NK-92 (cell line): Measurements from ENCODE around the gene TIMM17B.

Experiments
- DNase-seq: peaks from one replicate; lab custom pipeline; 2025; ENCODE audit not compliant: unreplicated experiment; lab: John Stamatoyannopoulos, UW

The TIMM17B gene

GRCh38 chrX:48897625-48898306, at the start of gene TIMM17B, which contains the start of gene PQBP1:
TSS of gene TIMM17B (minus strand) at chrX:48897768. CDS start at chrX:48897749, 19 bp downstream.
TSS of gene PQBP1 (plus strand) at chrX:48897930. CDS start at chrX:48898510, 580 bp downstream.
- DNase-seq = peak; percentile 24

DNA sequence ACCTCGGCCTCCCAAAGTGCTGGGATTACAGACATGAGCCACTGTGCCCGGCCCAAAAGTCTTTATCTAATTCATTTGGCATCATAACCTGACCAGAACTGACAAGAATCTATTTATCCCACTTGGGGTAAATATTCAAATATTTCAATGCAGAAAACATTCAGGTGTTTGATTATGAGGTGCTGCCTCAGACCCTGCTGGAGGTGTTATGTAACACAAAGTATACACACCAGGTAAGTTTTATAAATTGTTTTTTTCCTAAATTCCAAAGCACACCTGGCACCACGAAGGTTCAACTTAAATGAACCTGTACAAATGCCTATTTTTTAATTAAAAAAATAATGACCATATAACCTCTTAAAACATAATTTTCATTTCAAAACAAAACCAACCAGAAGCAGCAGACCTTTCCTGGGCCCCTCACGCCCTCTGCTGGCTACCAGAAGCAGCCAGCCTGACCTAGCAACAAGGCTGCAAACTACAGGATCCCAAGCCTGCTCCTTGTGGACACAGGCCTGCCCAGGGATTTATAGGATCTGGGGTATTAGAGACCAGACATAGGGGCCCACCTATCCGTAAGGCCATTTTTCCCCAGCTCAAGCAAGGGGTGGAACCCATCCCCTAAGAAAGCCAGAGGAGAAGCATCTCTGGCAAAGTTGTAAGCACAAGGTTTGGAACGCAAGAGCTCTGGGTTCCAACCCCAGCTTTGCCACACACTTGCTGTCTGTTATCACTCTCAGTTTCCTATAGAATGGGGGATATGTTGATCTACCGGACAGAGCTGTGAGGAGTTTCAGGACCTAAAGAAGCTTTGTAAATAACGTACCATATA, 48.2 kb upstream of the TIMM17B start:
- DNase-seq = no peak

DNA sequence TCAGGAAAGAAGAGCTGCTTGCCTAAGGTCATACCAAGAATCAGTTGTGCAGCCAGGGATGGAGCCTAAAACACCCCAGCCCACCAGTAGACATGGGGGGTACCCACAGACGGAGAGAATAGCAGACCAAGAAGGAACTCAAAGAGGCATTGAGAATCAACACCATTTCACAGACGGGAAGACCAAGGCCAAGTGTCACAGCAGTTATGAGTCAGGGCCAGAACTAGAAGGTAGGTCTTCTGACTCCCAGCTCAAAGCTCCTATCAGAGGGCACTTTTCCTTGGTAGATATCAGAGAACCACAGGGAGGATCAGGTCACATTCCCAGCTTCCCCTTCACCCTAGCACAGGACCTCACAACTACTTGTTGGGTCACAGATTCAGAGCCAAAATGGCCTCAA, 45.3 kb upstream of the TIMM17B start:
- no peak for DNase-seq

GRCh38 chrX:48940404-48940955, 42.9 kb upstream of the TIMM17B start:
- no peak for DNase-seq

- no peak for DNase-seq
Measured at GRCh38 chrX:48939524-48940228, 42.1 kb upstream of the TIMM17B start.

DNA sequence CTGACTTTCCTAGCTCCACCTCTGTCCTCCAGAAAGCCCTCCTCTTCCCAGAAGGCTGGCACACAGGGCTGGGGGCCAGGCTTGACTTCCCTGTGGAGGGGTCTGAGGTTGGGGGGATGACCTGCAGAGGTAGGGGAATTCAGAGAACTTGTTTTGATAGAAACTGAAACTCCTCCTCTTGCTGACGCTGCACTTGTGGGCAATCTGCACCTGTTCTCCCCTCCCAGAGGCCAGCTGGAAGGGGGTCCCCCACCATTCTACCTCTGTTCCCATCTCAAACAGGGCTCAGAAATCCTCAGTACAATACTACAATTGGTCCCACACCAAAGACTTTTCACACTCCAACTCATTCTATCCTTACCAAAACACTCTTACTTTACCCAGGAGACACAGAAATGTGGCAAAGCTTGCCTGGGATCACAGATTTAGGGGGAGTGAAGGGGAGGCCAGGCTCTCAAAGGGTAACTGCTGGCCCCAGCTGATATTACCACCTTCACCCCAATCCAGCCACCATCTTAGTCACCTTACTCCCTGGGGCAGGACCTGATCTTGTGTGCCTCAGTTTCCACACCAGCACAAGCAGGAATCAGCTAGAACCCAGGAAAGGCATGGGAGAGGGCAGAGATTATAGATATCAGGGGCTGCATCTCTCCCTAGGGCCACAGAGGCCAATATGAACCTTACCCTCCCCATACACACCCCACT, 41.3 kb upstream of the TIMM17B start:
- peak; percentile 2 for DNase-seq

DNA sequence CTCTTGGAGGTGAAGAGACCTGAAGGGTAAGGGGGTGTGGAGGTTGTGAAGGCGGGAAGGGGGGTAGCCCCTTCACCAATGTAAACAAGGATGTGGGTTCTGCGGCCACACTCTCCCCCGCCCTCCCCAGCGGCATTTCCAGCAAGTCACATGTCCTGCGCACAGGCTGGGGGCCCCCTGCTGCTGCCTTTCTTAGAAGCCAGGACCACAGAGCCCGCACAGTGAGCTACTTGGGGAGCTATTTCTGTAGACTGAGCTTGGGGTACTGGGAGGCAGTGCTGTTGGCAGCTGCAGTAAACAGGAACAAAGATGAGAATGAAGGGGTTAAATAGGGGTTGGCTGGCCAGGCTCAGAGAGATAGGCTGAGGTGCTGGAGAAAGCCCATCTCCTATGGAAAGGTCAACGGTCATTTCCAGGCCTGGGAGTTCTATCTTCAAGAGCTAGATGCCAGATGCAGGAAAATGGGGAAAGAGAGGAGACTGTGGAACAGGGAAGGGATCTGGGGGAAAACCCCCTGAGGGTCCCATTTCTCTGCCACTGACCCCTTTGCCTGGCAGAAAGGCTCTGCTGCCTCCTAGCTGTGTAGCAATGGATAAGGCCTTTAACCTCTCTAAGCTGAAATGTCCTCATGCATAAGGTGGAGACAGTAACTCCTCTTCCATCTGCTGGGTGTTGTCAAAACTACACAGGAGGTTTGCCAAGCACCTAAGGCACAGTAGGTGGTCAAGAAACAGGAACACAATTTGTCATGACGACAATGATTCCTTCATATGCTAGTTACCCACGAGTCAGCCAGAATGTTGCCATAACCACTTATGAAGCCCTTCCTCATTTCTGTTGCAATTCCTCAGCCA, 39.7 kb upstream of the TIMM17B start:
- DNase-seq = peak; percentile 22

- no peak for DNase-seq
Measured at GRCh38 chrX:48936429-48937053, 39.0 kb upstream of the TIMM17B start.

DNA sequence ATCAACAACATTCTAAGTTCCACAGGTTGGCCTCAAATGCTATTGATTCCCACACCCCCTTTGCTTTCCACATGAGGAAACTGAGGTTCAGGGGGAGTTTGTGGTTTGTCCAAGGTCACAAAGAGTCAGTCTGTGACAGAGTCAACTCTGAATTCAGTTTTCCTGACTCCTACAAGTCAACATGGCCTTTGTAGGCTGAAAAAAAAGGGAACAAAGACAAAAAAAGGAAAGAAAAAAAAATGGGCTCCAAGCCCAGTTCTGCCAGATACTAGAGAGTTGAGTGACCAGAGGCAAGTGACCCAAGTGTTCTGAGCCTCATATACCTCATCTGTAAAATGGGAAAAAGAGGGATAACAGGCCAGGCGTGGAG, 37.7 kb upstream of the TIMM17B start:
- DNase-seq = no peak

- DNase-seq = no peak
Measured at GRCh38 chrX:48934581-48935300, 37.2 kb upstream of the TIMM17B start.

DNA sequence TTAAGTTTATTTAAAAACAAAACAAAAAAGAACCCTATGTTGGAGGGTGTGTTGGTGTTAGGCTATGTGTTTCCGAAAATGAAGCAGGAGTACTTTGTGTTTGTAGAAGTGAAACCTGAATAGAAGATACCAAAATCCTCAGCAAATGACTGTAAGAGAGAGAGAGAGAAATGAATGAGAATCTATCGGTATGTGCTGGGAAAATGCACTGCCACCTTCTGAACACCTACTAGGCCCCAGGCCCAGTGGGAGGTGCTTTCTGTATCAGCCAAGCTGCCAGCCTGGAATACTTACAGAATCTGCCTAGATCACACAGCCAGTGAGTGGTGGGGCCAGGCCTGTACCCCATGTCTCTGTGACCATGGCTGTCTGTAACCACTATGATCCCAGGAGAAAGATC, 36.2 kb upstream of the TIMM17B start:
- DNase-seq = no peak

DNA sequence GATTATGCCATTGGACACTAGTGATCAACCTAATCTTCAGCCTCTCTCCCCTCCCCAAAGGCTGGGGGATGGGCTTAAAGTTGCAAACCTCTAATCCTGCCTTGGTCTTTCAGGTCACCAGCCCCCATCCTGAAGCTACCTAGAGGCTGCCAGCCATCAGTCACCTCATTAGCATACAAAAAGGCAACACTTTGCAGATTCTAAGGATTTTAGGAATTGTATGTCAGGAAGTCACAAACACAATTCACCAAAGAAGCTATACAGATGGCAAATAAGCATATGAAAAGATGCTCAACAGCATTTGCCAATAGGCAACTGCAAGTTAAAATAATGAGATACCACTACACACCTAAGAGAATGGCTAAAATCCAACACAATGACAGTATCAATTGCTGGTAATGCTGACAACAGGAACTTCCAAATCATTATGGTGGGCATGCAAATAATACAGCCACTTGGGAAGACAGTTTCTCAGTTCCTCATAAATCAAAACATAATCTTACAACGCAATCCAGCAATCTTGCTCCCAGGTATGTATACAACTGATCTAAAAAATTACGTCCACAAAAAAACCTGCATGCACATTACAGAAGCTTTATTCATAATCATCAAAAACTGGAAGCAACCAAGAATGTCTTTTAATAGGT, 30.3 kb upstream of the TIMM17B start:
- no peak for DNase-seq

DNA sequence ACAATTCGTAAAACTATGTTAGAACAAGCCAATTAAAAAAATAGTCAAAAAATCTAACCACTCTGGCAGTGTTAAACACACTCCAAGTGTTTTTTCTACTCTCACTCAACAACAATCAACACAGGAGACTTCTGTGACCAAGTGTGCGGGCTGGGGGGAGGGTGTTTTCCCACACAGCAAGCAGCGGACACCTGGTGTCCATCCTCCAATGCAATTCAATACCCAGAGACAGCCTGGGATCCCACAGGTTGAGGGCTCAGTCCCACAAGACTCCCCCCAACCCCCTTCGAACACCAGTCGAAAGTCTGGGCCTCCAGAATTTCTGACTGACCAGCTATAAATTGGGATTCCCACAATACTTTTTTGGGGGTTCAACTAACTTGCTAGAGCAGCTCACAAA, 29.6 kb upstream of the TIMM17B start:
- no peak for DNase-seq

DNA sequence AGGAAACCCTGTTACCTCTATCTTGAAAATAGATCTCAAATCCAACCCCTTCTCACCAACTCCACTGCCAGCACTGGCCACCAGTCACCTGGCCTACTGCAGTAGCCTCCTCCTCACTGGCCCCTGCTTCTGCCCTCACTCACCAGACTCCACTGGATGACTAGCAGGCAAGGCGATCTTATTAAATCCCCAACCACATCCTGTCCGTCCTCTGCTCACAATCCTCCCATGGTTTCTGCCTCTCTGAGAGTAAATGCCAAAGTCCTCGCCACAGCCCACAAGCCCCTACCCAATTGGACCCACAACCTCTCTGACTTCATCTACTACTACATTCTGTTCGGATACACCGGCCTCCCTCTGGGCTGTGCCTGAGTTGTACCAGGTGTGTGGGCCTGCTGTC, 26.7 kb upstream of the TIMM17B start:
- DNase-seq = no peak

GRCh38 chrX:48923771-48924170, 26.2 kb upstream of the TIMM17B start:
- DNase-seq = no peak

- DNase-seq = no peak
Measured at GRCh38 chrX:48920718-48921104, 23.1 kb upstream of the TIMM17B start.

DNA sequence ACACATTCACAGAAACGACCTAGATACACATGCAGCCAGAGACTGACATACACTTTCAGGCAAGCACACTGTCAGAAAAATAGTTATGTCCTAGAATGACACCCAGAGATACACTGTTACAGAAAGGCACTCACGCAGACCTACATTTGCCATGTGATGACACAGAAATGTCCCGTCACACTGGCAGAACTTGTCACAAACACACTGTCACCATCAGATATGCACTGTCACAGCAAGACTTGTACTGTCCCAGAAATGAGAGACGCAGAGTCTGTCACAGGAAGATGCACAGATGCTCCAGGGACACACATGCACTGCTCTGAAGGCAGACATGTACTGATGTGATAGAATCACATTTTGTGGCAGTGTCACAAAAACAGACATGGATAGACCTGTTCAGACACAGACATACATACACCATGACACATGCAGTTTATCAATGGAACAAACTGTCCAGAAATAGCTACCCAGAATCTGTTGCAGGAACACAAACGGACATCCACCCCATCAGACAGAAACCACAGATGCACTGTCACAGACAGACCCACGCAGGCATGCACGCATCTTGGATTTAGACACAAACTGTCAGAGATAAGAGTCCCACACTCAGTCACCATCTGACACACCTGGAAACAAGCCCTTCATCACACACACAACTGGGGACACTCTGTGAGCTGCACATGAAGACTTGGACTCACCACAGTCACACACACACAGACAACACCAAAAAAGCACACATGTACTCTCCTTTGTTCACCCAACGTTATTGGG, 22.6 kb upstream of the TIMM17B start:
- no peak for DNase-seq
